Hepatocyte (in vitro differentiated cells): ENCODE data around the gene SIX2.

Experiments used
- EZH2 ChIP-seq: fragments of 200-600 bp; sonication (generic); IDR thresholded peaks from 2 replicates; pipeline ENCODE4 v1.6.1; 2016; ENCODE audit warnings: antibody characterized with exemption, mild to moderate bottlenecking, borderline replicate concordance
- TF ChIP-seq, protein P1 (sequence below): fragments of 200-600 bp; sonication (generic); IDR thresholded peaks from 2 replicates; pipeline ENCODE4 v1.5.1; 2016; ENCODE audit warnings: antibody characterized with exemption, mild to moderate bottlenecking; ENCODE audit not compliant: poor library complexity

DNA sequence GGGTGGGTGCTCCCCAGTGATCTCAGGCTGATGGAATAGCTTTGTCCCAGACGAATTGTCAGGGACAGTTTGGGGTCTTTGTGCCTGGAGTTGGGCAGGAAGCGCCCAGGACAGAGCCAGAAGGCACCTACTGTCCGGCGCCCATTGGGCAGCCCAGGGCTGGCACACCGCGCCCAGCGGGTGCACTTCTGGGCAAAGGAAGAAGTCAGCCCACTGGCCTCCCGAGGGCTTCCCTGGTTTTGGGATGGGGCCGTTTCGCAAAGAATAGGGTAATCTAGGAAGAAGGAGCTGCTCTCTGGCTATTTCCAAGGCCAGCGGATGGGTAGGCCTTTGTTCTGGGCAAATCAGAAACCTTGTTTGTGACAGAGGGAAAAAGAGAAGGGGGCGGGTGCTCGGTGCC, 3.5 kb upstream of the SIX2 start:
- TF ChIP-seq, protein P1, sequence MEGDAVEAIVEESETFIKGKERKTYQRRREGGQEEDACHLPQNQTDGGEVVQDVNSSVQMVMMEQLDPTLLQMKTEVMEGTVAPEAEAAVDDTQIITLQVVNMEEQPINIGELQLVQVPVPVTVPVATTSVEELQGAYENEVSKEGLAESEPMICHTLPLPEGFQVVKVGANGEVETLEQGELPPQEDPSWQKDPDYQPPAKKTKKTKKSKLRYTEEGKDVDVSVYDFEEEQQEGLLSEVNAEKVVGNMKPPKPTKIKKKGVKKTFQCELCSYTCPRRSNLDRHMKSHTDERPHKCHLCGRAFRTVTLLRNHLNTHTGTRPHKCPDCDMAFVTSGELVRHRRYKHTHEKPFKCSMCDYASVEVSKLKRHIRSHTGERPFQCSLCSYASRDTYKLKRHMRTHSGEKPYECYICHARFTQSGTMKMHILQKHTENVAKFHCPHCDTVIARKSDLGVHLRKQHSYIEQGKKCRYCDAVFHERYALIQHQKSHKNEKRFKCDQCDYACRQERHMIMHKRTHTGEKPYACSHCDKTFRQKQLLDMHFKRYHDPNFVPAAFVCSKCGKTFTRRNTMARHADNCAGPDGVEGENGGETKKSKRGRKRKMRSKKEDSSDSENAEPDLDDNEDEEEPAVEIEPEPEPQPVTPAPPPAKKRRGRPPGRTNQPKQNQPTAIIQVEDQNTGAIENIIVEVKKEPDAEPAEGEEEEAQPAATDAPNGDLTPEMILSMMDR: no peak
- no peak for TF ChIP-seq EZH2
